Neural progenitor cell (in vitro differentiated cells): ENCODE data around the gene TEP1.

Experiments used
- CTCF ChIP-seq: fragments of 200-600 bp; sonication (generic); IDR thresholded peaks from 2 replicates; pipeline ENCODE4 v1.5.1; 2017; ENCODE audit warnings: antibody characterized with exemption, mild to moderate bottlenecking
- EZH2 ChIP-seq: fragments of 200-600 bp; sonication (generic); IDR thresholded peaks from 2 replicates; pipeline ENCODE4 v1.6.1; 2017; ENCODE audit warnings: antibody characterized with exemption, mild to moderate bottlenecking, moderate library complexity
- EZH2phosphoT487 ChIP-seq: fragments of 200-600 bp; sonication (generic); IDR thresholded peaks from 2 replicates; pipeline ENCODE4 v1.6.1; 2017; ENCODE audit warnings: antibody characterized with exemption

DNA sequence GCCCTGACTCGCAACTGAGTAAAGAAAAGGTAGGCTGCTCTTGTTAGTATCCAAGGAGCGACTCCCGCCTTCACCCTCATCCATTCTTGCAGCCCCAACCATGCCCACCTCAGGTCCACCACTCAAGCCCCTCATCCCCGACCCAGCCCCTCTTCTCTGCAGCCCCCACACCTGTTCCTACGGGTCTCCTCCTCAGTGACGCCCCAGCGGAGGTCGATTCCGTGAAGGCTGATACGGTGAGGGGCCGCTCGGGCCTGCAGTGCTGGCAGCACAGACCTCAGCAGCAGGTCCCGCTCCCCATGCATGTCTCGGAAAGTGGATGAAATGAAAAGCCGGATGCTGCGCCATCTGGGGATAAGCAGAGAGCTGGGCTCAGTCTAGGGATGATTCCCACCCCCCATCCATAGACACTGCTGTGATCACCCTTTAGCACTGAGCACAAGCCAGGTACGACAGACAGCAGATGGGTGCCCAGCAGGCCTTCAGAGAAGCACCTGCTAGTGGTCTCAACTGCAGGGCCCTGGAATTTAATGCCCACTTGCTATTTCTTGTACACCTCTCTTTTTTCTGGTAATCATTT lies 26.9 kb downstream of the TEP1 start:
- TF ChIP-seq CTCF (no peak), EZH2phosphoT487 (no peak), EZH2 (no peak)
